ENCODE measurements around the gene PMP22. TPM values are rescaled to one million over a fixed set of nuclear protein-coding genes. Genes with fewer than 3 reads are reported as not detected.

The PMP22 gene
- polyA plus RNA-seq, 1 donor from 2014 or later = not detected

GRCh38 chr17:15261802-15262290 lies 3.3 kb downstream of the PMP22 start:
- Histone ChIP-seq H3K9ac (ENCODE audit: low read length) (no peak overlapping the region), H3K36me3 (ENCODE audit: insufficient read depth, low read length) (no peaks in the 10 kb centered on the region), H3K27me3 (ENCODE audit: insufficient read depth, low read depth, low read length) (peaks cover 56% of the 10 kb centered on the region), H3K79me2 (replicated peaks; ENCODE audit: insufficient read depth, low read length) (no peaks in the 10 kb centered on the region), H2AFZ (ENCODE audit: low read depth, low read length) (no peak overlapping the region), H3K27ac (ENCODE audit: low read length) (no peak overlapping the region), H4K20me1 (ENCODE audit: insufficient read depth) (no peaks in the 10 kb centered on the region), H3F3A (ENCODE audit: insufficient read depth, low read length, poor library complexity, severe bottlenecking) (no peaks in the 10 kb centered on the region), H3K4me3 (ENCODE audit: low read length) (peak overlapping the region; percentile 63), H3K4me2 (ENCODE audit: low read length) (no peak overlapping the region), H3K9me3 (ENCODE audit: low read length) (no peaks in the 10 kb centered on the region), H3K9me2 (ENCODE audit: insufficient read depth, low read length) (no peaks in the 10 kb centered on the region)
- TF ChIP-seq EZH2 (IDR thresholded peaks at IDR 0.05; ENCODE audit: borderline replicate concordance, insufficient read depth, low read length, poor library complexity, severe bottlenecking) (no peak), RAD21 (conservative IDR thresholded peaks at IDR 0.05) (no peak), EP300 (conservative IDR thresholded peaks at IDR 0.05; ENCODE audit: poor library complexity, severe bottlenecking) (no peak), MXI1 (conservative IDR thresholded peaks at IDR 0.05; ENCODE audit: poor library complexity, severe bottlenecking) (no peak), SMC3 (conservative IDR thresholded peaks at IDR 0.05; ENCODE audit: poor library complexity) (no peak)

GRCh38 chr17:15261258-15261801 lies 3.8 kb downstream of the PMP22 start:
- Histone ChIP-seq H3K36me3 (ENCODE audit: insufficient read depth, low read length) (no peaks in the 10 kb centered on the region), H3K27ac (ENCODE audit: low read length) (no peak overlapping the region), H3K27me3 (ENCODE audit: insufficient read depth, low read depth, low read length) (peaks cover 56% of the 10 kb centered on the region), H3F3A (ENCODE audit: insufficient read depth, low read length, poor library complexity, severe bottlenecking) (no peaks in the 10 kb centered on the region), H2AFZ (ENCODE audit: low read depth, low read length) (no peak overlapping the region), H3K79me2 (replicated peaks; ENCODE audit: insufficient read depth, low read length) (no peaks in the 10 kb centered on the region), H4K20me1 (ENCODE audit: insufficient read depth) (no peaks in the 10 kb centered on the region), H3K9ac (ENCODE audit: low read length) (no peak overlapping the region), H3K4me3 (ENCODE audit: low read length) (peak overlapping the region; percentile 63), H3K9me2 (ENCODE audit: insufficient read depth, low read length) (no peaks in the 10 kb centered on the region), H3K9me3 (ENCODE audit: low read length) (no peaks in the 10 kb centered on the region), H3K4me2 (ENCODE audit: low read length) (peak overlapping the region; percentile 68)
- TF ChIP-seq, protein P1, sequence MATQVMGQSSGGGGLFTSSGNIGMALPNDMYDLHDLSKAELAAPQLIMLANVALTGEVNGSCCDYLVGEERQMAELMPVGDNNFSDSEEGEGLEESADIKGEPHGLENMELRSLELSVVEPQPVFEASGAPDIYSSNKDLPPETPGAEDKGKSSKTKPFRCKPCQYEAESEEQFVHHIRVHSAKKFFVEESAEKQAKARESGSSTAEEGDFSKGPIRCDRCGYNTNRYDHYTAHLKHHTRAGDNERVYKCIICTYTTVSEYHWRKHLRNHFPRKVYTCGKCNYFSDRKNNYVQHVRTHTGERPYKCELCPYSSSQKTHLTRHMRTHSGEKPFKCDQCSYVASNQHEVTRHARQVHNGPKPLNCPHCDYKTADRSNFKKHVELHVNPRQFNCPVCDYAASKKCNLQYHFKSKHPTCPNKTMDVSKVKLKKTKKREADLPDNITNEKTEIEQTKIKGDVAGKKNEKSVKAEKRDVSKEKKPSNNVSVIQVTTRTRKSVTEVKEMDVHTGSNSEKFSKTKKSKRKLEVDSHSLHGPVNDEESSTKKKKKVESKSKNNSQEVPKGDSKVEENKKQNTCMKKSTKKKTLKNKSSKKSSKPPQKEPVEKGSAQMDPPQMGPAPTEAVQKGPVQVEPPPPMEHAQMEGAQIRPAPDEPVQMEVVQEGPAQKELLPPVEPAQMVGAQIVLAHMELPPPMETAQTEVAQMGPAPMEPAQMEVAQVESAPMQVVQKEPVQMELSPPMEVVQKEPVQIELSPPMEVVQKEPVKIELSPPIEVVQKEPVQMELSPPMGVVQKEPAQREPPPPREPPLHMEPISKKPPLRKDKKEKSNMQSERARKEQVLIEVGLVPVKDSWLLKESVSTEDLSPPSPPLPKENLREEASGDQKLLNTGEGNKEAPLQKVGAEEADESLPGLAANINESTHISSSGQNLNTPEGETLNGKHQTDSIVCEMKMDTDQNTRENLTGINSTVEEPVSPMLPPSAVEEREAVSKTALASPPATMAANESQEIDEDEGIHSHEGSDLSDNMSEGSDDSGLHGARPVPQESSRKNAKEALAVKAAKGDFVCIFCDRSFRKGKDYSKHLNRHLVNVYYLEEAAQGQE (IDR thresholded peaks at IDR 0.05; ENCODE audit: borderline replicate concordance) = no peak
- TF ChIP-seq RAD21 (conservative IDR thresholded peaks at IDR 0.05) = no peak
- no peak for TF ChIP-seq SMC3 (conservative IDR thresholded peaks at IDR 0.05; ENCODE audit: poor library complexity)
- no peak for TF ChIP-seq TAF1 (IDR thresholded peaks at IDR 0.05; ENCODE audit: low read depth)
- no peak for TF ChIP-seq POLR2AphosphoS5 (IDR thresholded peaks at IDR 0.05)
- no peak for TF ChIP-seq MXI1 (conservative IDR thresholded peaks at IDR 0.05; ENCODE audit: poor library complexity, severe bottlenecking)
- TF ChIP-seq EZH2 (IDR thresholded peaks at IDR 0.05; ENCODE audit: borderline replicate concordance, insufficient read depth, low read length, poor library complexity, severe bottlenecking) = no peak
- TF ChIP-seq, protein P2, sequence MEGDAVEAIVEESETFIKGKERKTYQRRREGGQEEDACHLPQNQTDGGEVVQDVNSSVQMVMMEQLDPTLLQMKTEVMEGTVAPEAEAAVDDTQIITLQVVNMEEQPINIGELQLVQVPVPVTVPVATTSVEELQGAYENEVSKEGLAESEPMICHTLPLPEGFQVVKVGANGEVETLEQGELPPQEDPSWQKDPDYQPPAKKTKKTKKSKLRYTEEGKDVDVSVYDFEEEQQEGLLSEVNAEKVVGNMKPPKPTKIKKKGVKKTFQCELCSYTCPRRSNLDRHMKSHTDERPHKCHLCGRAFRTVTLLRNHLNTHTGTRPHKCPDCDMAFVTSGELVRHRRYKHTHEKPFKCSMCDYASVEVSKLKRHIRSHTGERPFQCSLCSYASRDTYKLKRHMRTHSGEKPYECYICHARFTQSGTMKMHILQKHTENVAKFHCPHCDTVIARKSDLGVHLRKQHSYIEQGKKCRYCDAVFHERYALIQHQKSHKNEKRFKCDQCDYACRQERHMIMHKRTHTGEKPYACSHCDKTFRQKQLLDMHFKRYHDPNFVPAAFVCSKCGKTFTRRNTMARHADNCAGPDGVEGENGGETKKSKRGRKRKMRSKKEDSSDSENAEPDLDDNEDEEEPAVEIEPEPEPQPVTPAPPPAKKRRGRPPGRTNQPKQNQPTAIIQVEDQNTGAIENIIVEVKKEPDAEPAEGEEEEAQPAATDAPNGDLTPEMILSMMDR (IDR thresholded peaks at IDR 0.05; ENCODE audit: poor library complexity, severe bottlenecking) = no peak
- TF ChIP-seq EP300 (conservative IDR thresholded peaks at IDR 0.05; ENCODE audit: poor library complexity, severe bottlenecking) = no peak
